Smooth muscle cell (in vitro differentiated cells): ENCODE measurements around the gene SET. TPM values are rescaled to one million over a fixed set of nuclear protein-coding genes. Genes with fewer than 3 reads are reported as not detected.
"Not testable (repeated sequence)": the region's sequence is repeated elsewhere in the genome, so short reads cannot be mapped to it uniquely, and the experiment has no call there.

Experiments used
- DNase-seq: peaks from one replicate; lab custom pipeline; 2025; ENCODE audit not compliant: unreplicated experiment; lab: John Stamatoyannopoulos, UW
- H2AFZ ChIP-seq: fragments of 200-600 bp; sonication (generic); 2 replicates; pipeline ENCODE4 v1.6.0; 2016; ENCODE audit warnings: antibody characterized with exemption, low read depth, mild to moderate bottlenecking
- H3F3A ChIP-seq: fragments of 200-600 bp; sonication (generic); 2 replicates; pipeline ENCODE4 v1.6.0; 2017; ENCODE audit warnings: antibody characterized with exemption, low read depth
- H3K27ac ChIP-seq: fragments of 200-600 bp; sonication (generic); 2 replicates; pipeline ENCODE4 v1.5.1; 2016; ENCODE audit warnings: low read depth, mild to moderate bottlenecking
- H3K27me3 ChIP-seq: fragments of 200-600 bp; sonication (generic); 2 replicates; pipeline ENCODE4 v1.6.1; 2016; ENCODE audit warnings: low read depth, mild to moderate bottlenecking
- H3K36me3 ChIP-seq: fragments of 200-600 bp; sonication (generic); 2 replicates; pipeline ENCODE4 v1.5.1; 2016; ENCODE audit warnings: low read depth
- H3K4me1 ChIP-seq: fragments of 200-600 bp; sonication (generic); 2 replicates; pipeline ENCODE4 v1.5.1; 2016; ENCODE audit warnings: low read depth
- H3K4me2 ChIP-seq: fragments of 200-600 bp; sonication (generic); 2 replicates; pipeline ENCODE4 v1.6.0; 2016; ENCODE audit warnings: mild to moderate bottlenecking
- H3K4me3 ChIP-seq: fragments of 200-600 bp; sonication (generic); 2 replicates; pipeline ENCODE4 v1.5.1; 2016; ENCODE audit warnings: mild to moderate bottlenecking
- H3K79me2 ChIP-seq: fragments of 200-600 bp; sonication (generic); 2 replicates; pipeline ENCODE4 v1.6.0; 2016; ENCODE audit warnings: low read depth, mild to moderate bottlenecking
- H3K9ac ChIP-seq: fragments of 200-600 bp; sonication (generic); 2 replicates; pipeline ENCODE4 v1.6.0; 2016; ENCODE audit warnings: low read depth
- H3K9me3 ChIP-seq: fragments of 200-600 bp; sonication (generic); replicated peaks from 2 replicates; pipeline ENCODE4 v1.5.1; 2016; ENCODE audit warnings: low read depth
- H4K20me1 ChIP-seq: fragments of 200-600 bp; sonication (generic); 2 replicates; pipeline ENCODE4 v1.6.0; 2016; ENCODE audit warnings: low read depth
- WGBS: methylation state at CpG from one replicate; pipeline ENCODE4 v1.1.7; 2016; ENCODE audit warnings: low lambda C conversion rate; 5-methylcytosine and 5-hydroxymethylcytosine counted together
- polyA plus RNA-seq: library from polyadenylated mRNA; unstranded; fragments of >200 nt; fragmentation: Nextera tagmentation; extraction: Ambion mirVana; gene quantifications from 2 replicates; pipeline ENCODE4 v1.2.1, GENCODE V29; 2016
- total RNA-seq: library from RNA; depleted of rRNA; stranded (reverse); fragments of >200 nt; gene quantifications from 2 replicates; pipeline ENCODE4 v1.2.3, GENCODE V29; 2014
- TF ChIP-seq, protein P1 (sequence below): fragments of 200-600 bp; sonication (generic); IDR thresholded peaks from 2 replicates; pipeline ENCODE4 v1.5.1; 2017; ENCODE audit warnings: borderline replicate concordance, mild to moderate bottlenecking, antibody characterized with exemption; ENCODE audit not compliant: insufficient read depth, poor library complexity, severe bottlenecking

The SET gene
- total and polyA plus RNA-seq, 2 experiments from 2014 or later: 162 to 262 TPM

- peaks cover 10% of the 10 kb centered on the region for H3K36me3 ChIP-seq
- H2AFZ ChIP-seq: peak overlapping the region; percentile 54
- H3K4me2 ChIP-seq: peak overlapping the region; percentile 80
- peaks cover 43% of the 10 kb centered on the region for H4K20me1 ChIP-seq
- no peaks in the 10 kb centered on the region for H3K27me3 ChIP-seq
- WGBS: 1% methylated on average over 14 of the region's 80 CpGs
- peaks cover 49% of the 10 kb centered on the region for H3K79me2 ChIP-seq
- TF ChIP-seq, protein P1, sequence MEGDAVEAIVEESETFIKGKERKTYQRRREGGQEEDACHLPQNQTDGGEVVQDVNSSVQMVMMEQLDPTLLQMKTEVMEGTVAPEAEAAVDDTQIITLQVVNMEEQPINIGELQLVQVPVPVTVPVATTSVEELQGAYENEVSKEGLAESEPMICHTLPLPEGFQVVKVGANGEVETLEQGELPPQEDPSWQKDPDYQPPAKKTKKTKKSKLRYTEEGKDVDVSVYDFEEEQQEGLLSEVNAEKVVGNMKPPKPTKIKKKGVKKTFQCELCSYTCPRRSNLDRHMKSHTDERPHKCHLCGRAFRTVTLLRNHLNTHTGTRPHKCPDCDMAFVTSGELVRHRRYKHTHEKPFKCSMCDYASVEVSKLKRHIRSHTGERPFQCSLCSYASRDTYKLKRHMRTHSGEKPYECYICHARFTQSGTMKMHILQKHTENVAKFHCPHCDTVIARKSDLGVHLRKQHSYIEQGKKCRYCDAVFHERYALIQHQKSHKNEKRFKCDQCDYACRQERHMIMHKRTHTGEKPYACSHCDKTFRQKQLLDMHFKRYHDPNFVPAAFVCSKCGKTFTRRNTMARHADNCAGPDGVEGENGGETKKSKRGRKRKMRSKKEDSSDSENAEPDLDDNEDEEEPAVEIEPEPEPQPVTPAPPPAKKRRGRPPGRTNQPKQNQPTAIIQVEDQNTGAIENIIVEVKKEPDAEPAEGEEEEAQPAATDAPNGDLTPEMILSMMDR: no peak
- peaks cover 37% of the 10 kb centered on the region for H3K4me1 ChIP-seq
- H3K9me3 ChIP-seq: no peaks in the 10 kb centered on the region
- peaks cover 27% of the 10 kb centered on the region for H3F3A ChIP-seq
- H3K9ac ChIP-seq: peak overlapping the region; percentile 79
- DNase-seq: peak; percentile 73
- peak overlapping the region; percentile 80 for H3K27ac ChIP-seq
- peak overlapping the region; percentile 84 for H3K4me3 ChIP-seq
These were observed 312 bp downstream of the SET start for GRCh38 chr9:128689293-128689774.

- H3K9ac ChIP-seq: peak overlapping the region; percentile 78
- WGBS: under 1% methylated on average over 27 of the region's 83 CpGs
- H3K27me3 ChIP-seq: no peaks in the 10 kb centered on the region
- TF ChIP-seq, protein P1: no peak
- peak overlapping the region; percentile 99 for H3K4me2 ChIP-seq
- DNase-seq: no peak
- H3F3A ChIP-seq: peaks cover 28% of the 10 kb centered on the region
- H3K36me3 ChIP-seq: peaks cover 10% of the 10 kb centered on the region
- peaks cover 49% of the 10 kb centered on the region for H3K79me2 ChIP-seq
- H3K4me1 ChIP-seq: peaks cover 30% of the 10 kb centered on the region
- no peak overlapping the region for H2AFZ ChIP-seq
- H3K9me3 ChIP-seq: no peaks in the 10 kb centered on the region
- H4K20me1 ChIP-seq: peaks cover 45% of the 10 kb centered on the region
- H3K4me3 ChIP-seq: peak overlapping the region; percentile 92
- H3K27ac ChIP-seq: peak overlapping the region; percentile 61
These were observed 1.0 kb downstream of the SET start for GRCh38 chr9:128689820-128690683.

GRCh38 chr9:128690684-128691034 is 1.6 kb downstream of the SET start:
- no peaks in the 10 kb centered on the region for H3K27me3 ChIP-seq
- H3K4me3 ChIP-seq: peak overlapping the region; percentile 92
- 8% methylated on average over 5 of the region's 5 CpGs for WGBS

GRCh38 chr9:128693738-128694137 is 4.7 kb downstream of the SET start:
- not testable (repeated sequence) for H3K9me3 ChIP-seq, H3K4me2 ChIP-seq, H2AFZ ChIP-seq, H3K4me3 ChIP-seq, H3K36me3 ChIP-seq, DNase-seq, H3K27ac ChIP-seq, H3K9ac ChIP-seq, H3K27me3 ChIP-seq
- Histone ChIP-seq H3K79me2 (peaks cover 35% of the 10 kb centered on the region), H3K4me1 (peaks cover 24% of the 10 kb centered on the region), H3F3A (peaks cover 48% of the 10 kb centered on the region), H4K20me1 (peaks cover 59% of the 10 kb centered on the region)
- 100% methylated on average over 3 of the region's 3 CpGs for WGBS

More at GRCh38 chr9:128690684-128691034, 1.6 kb downstream of the SET start:
- TF ChIP-seq, protein P1: no peak
- H3F3A ChIP-seq: peaks cover 32% of the 10 kb centered on the region
- H3K9ac ChIP-seq: peak overlapping the region; percentile 78
- peak overlapping the region; percentile 61 for H3K27ac ChIP-seq
- peaks cover 27% of the 10 kb centered on the region for H3K4me1 ChIP-seq
- no peaks in the 10 kb centered on the region for H3K9me3 ChIP-seq
- H4K20me1 ChIP-seq: peaks cover 49% of the 10 kb centered on the region
- no peak for DNase-seq
- H2AFZ ChIP-seq: no peak overlapping the region
- H3K36me3 ChIP-seq: peaks cover 10% of the 10 kb centered on the region
- H3K79me2 ChIP-seq: peaks cover 49% of the 10 kb centered on the region
- peak overlapping the region; percentile 99 for H3K4me2 ChIP-seq
